HepG2 (cell line): Measurements from ENCODE around the gene C1orf74. TPM values are rescaled to one million over a fixed set of nuclear protein-coding genes. Genes with fewer than 3 reads are reported as not detected.

Experiments used
- ATAC-seq: fragments of 200-7000 bp; cut with Tn5 transposase; 3 replicates; pipeline ENCODE4 v1.9.1; 2020; ENCODE audit warnings: mild to moderate bottlenecking, moderate library complexity
- BruUV-seq: library from RNA; stranded (reverse); fragments of 400-500 nt; replicated peaks from 2 replicates; lab custom pipeline; 2021; lab: Mats Ljungman, UMichigan
- CTCF ChIA-PET: fragments of 300-600 bp; formaldehyde crosslinking; extraction: SDS; loops from one replicate; lab custom pipeline; 2021; ENCODE audit warnings: low total read pairs, inconsistent platforms, low intra/inter-chr PET ratio; lab: Yijun Ruan, JAX
- POLR2A ChIA-PET: fragments of 350-600 bp; sonication (Branson Sonifier 250); formaldehyde crosslinking; loops from one replicate; lab custom pipeline; 2020; ENCODE audit warnings: antibody characterized with exemption, inconsistent platforms; lab: Yijun Ruan, JAX
- DNase-seq: peaks from one replicate; pipeline ENCODE4 v3.0.0-alpha.2; 2015; ENCODE audit warnings: low spot score
- FAIRE-seq: peaks from 3 replicates; lab custom pipeline; 2011; peaks lifted over from hg19 to GRCh38; lab: Jason Lieb, UNC
- H2AFZ ChIP-seq: one replicate; pipeline ENCODE4 v1.6.1; 2011; ENCODE audit warnings: low read length, inconsistent platforms
- H3K27ac ChIP-seq: fragments of 300-600 bp; 3 replicates; pipeline ENCODE4 v1.8.0; 2011; ENCODE audit warnings: mixed run types, mild to moderate bottlenecking, mixed read lengths, low read length, inconsistent platforms; ENCODE audit not compliant: insufficient read depth; ENCODE audit errors: extremely low read length
- H3K27me3 ChIP-seq, 2 experiments: fragments of 200-600 bp in 1 of 2; 2 replicates in 1 of 2; 3 replicates in 1 of 2; pipeline versions ENCODE4 v1.6.0 to v1.8.0; 2011; ENCODE audit warnings: low read length in 2 of 2, mild to moderate bottlenecking in 2 of 2, moderate library complexity in 2 of 2, inconsistent platforms in 1 of 2; ENCODE audit not compliant: insufficient read depth in 2 of 2, control insufficient read depth in 1 of 2
- H3K36me3 ChIP-seq, 2 experiments: fragments of 200-600 bp in 1 of 2; replicated peaks in 1 of 2; 2 replicates in 1 of 2; 3 replicates in 1 of 2; pipeline versions ENCODE4 v1.5.1 to v1.8.0; 2011; ENCODE audit warnings: low read length in 2 of 2, inconsistent platforms in 1 of 2; ENCODE audit not compliant: insufficient read depth in 2 of 2, control insufficient read depth in 1 of 2
- H3K4me1 ChIP-seq: 2 replicates; pipeline ENCODE4 v1.5.1; 2012; ENCODE audit warnings: low read length, inconsistent platforms; ENCODE audit not compliant: insufficient read depth
- H3K4me2 ChIP-seq: 2 replicates; pipeline ENCODE4 v1.6.0; 2011; ENCODE audit warnings: low read depth, low read length, inconsistent platforms
- H3K4me3 ChIP-seq, 3 experiments: fragments of 200-600 bp in 1 of 3; sonication (generic), shearing (Covaris generic) in 1 of 3; replicated peaks in 1 of 3; 2 replicates each; pipeline ENCODE4 v1.5.1; 2011 to 2016; ENCODE audit warnings: low read length in 3 of 3, inconsistent platforms in 2 of 3, low read depth in 2 of 3, mild to moderate bottlenecking in 2 of 3, control low read depth in 1 of 3, mixed read lengths in 1 of 3; ENCODE audit not compliant: insufficient read depth in 1 of 3
- H3K79me2 ChIP-seq: one replicate; pipeline ENCODE4 v1.6.1; 2011; ENCODE audit warnings: low read length, inconsistent platforms; ENCODE audit not compliant: insufficient read depth
- H3K9ac ChIP-seq: 2 replicates; pipeline ENCODE4 v1.6.0; 2011; ENCODE audit warnings: mild to moderate bottlenecking, low read depth, low read length, inconsistent platforms; ENCODE audit not compliant: insufficient read depth
- H3K9me3 ChIP-seq: 2 replicates; pipeline ENCODE4 v1.5.1; 2012; ENCODE audit warnings: mild to moderate bottlenecking, low read length
- H4K20me1 ChIP-seq: 2 replicates; pipeline ENCODE4 v1.6.0; 2011; ENCODE audit warnings: inconsistent platforms, mild to moderate bottlenecking, low read length, moderate library complexity; ENCODE audit not compliant: insufficient read depth
- CEBPB ChIP-seq: IDR thresholded peaks from 2 replicates; pipeline ENCODE4 v1.6.1; 2011; ENCODE audit warnings: low read depth, low read length, improper control_type of control experiment, borderline replicate concordance
- YY1 ChIP-seq: IDR thresholded peaks from 2 replicates; pipeline ENCODE4 v1.6.1; 2011; ENCODE audit warnings: low read length, low read depth, moderate library complexity, mild to moderate bottlenecking; ENCODE audit not compliant: insufficient read depth, insufficient replicate concordance
- ZFP36L2 ChIP-seq: sonication (generic); formaldehyde crosslinking; IDR thresholded peaks from 2 replicates; pipeline ENCODE4 v1.4.0; 2020; ENCODE audit warnings: missing genetic modification reagents
- ZMYM2 ChIP-seq: sonication (generic); formaldehyde crosslinking; IDR thresholded peaks from 2 replicates; pipeline ENCODE4 v1.8.0; 2022; ENCODE audit warnings: mild to moderate bottlenecking, missing genetic modification reagents
- ZNF3 ChIP-seq: IDR thresholded peaks from 2 replicates; pipeline ENCODE4 v1.7.0; 2017; ENCODE audit warnings: inconsistent platforms
- WGBS: methylation state at CpG from one replicate; pipeline ENCODE4 v1.1.6; 2017; ENCODE audit warnings: low lambda C conversion rate; 5-methylcytosine and 5-hydroxymethylcytosine counted together
- in situ Hi-C: cut with HindIII; loops from 2 replicates; pipeline ENCODE4 v1.10.0; 2017; ENCODE audit warnings: low pct_unique_long_range_greater_than_20kb; ENCODE audit not compliant: extremely low pct_ligation_motif_present
- intact Hi-C: fragments of 100-400 bp; cut with micrococcal nuclease; formaldehyde crosslinking; loops from one replicate; pipeline ENCODE4 v1.10.0; 2022; ENCODE audit not compliant: unreplicated experiment
- polyA plus RNA-seq, 8 experiments: library from polyadenylated mRNA; depleted of rRNA in 3 of 8; stranded (reverse) in 7 of 8; unstranded in 1 of 8; fragments of >200 nt; fragmentation: Illumina TruSeq in 4 of 8; extraction: Trizol in 4 of 8; gene quantifications; 2 replicates each; pipeline versions ENCODE4 v1.2.1 to v1.2.3, GENCODE V29; 2011 to 2016; ENCODE audit warnings: low read depth in 4 of 8, missing spikeins in 1 of 8, mixed read lengths in 1 of 8; ENCODE audit not compliant: insufficient read depth in 1 of 8
- total RNA-seq, 5 experiments: library from RNA; depleted of rRNA; stranded (reverse); fragments of >200 nt; fragmentation: Illumina TruSeq; extraction: Trizol; gene quantifications; 2 replicates each; pipeline ENCODE4 v1.2.3, GENCODE V29; 2016; ENCODE audit warnings: low read depth in 1 of 5
- TF ChIP-seq, protein P1 (sequence below), 2 experiments: fragments of 450-650 bp in 1 of 2; sonication (generic) in 1 of 2; formaldehyde crosslinking in 1 of 2; IDR thresholded peaks; 2 replicates each; pipeline versions ENCODE4 v1.6.1 to v1.8.0; 2016 to 2022; ENCODE audit warnings: antibody characterized with exemption in 1 of 2, mild to moderate bottlenecking in 1 of 2, missing genetic modification reagents in 1 of 2

The C1orf74 gene
- total and polyA plus RNA-seq, 2 of the 13 experiments (the other 11 are each of a cell fraction or from before 2014, with no cell fraction given), result 0.33 to 0.71 TPM

GRCh38 chr1:209733409-209734192 lies 50.8 kb downstream of the C1orf74 start:
- intact Hi-C loops, result no loop called here
- H4K20me1 ChIP-seq, result no peaks in the 10 kb centered on the region
- H2AFZ ChIP-seq, result no peak overlapping the region
- no peak overlapping the region for H3K4me3 ChIP-seq
- H3K36me3 ChIP-seq, result no peaks in the 10 kb centered on the region
- no peaks in the 10 kb centered on the region; a peak in 1 of 5 replicates for H3K27me3 ChIP-seq
- H3K27ac ChIP-seq, result no peak overlapping the region
- DNase-seq (no peak), ATAC-seq (no peak), FAIRE-seq (no peak)
- peak; percentile 12; the same call in 1 of the 2 replicates for TF ChIP-seq CEBPB
- no peak for TF ChIP-seq YY1
- ChIA-PET POLR2A (no interaction called here), CTCF (no interaction called here)
- no peaks in the 10 kb centered on the region for H3K9me3 ChIP-seq
- no TSS peak for BruUV-seq
- no peak overlapping the region for H3K9ac ChIP-seq
- H3K4me2 ChIP-seq, result no peak overlapping the region
- in situ Hi-C loops, result no loop called here
- no peaks in the 10 kb centered on the region for H3K79me2 ChIP-seq
- WGBS, result 11% methylated on average over 3 of the region's 3 CpGs
- no peaks in the 10 kb centered on the region for H3K4me1 ChIP-seq

GRCh38 chr1:209732725-209733124 lies 51.6 kb downstream of the C1orf74 start:
- POLR2A ChIA-PET, result no interaction called here
- DNase-seq (no peak), ATAC-seq (no peak), FAIRE-seq (no peak)
- intact Hi-C loops (no loop called here), in situ Hi-C loops (no loop called here)
- BruUV-seq, result no TSS peak
- no peaks in the 10 kb centered on the region for H3K4me1 ChIP-seq
- 0% methylated on average over 1 of the region's 1 CpG for WGBS
- H2AFZ ChIP-seq, result no peak overlapping the region
- H4K20me1 ChIP-seq, result no peaks in the 10 kb centered on the region
- H3K27ac ChIP-seq, result no peak overlapping the region
- no peaks in the 10 kb centered on the region for H3K9me3 ChIP-seq
- no peaks in the 10 kb centered on the region for H3K36me3 ChIP-seq
- H3K4me2 ChIP-seq, result no peak overlapping the region
- no peaks in the 10 kb centered on the region for H3K79me2 ChIP-seq
- CTCF ChIA-PET, result no interaction called here
- no peaks in the 10 kb centered on the region; a peak in 1 of 5 replicates for H3K27me3 ChIP-seq
- H3K9ac ChIP-seq, result no peak overlapping the region
- H3K4me3 ChIP-seq, result no peak overlapping the region
- TF ChIP-seq, protein P1, sequence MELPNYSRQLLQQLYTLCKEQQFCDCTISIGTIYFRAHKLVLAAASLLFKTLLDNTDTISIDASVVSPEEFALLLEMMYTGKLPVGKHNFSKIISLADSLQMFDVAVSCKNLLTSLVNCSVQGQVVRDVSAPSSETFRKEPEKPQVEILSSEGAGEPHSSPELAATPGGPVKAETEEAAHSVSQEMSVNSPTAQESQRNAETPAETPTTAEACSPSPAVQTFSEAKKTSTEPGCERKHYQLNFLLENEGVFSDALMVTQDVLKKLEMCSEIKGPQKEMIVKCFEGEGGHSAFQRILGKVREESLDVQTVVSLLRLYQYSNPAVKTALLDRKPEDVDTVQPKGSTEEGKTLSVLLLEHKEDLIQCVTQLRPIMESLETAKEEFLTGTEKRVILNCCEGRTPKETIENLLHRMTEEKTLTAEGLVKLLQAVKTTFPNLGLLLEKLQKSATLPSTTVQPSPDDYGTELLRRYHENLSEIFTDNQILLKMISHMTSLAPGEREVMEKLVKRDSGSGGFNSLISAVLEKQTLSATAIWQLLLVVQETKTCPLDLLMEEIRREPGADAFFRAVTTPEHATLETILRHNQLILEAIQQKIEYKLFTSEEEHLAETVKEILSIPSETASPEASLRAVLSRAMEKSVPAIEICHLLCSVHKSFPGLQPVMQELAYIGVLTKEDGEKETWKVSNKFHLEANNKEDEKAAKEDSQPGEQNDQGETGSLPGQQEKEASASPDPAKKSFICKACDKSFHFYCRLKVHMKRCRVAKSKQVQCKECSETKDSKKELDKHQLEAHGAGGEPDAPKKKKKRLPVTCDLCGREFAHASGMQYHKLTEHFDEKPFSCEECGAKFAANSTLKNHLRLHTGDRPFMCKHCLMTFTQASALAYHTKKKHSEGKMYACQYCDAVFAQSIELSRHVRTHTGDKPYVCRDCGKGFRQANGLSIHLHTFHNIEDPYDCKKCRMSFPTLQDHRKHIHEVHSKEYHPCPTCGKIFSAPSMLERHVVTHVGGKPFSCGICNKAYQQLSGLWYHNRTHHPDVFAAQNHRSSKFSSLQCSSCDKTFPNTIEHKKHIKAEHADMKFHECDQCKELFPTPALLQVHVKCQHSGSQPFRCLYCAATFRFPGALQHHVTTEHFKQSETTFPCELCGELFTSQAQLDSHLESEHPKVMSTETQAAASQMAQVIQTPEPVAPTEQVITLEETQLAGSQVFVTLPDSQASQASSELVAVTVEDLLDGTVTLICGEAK (IDR thresholded peaks at IDR 0.05), result no peak
- TF ChIP-seq, protein P1 (CRISPR knock-in tag; IDR thresholded peaks at IDR 0.05), result no peak
- TF ChIP-seq ZFP36L2 (CRISPR knock-in tag) (no peak), ZMYM2 (no peak), ZNF3 (no peak)
